Fibroblast of the aortic adventitia (primary cell): ENCODE data around the gene SNX17. TPM values are rescaled to one million over a fixed set of nuclear protein-coding genes. Genes with fewer than 3 reads are reported as not detected.

Source experiments
- DNase-seq: peaks from one replicate; pipeline ENCODE4 v3.0.0-alpha.2; 2010; ENCODE audit warnings: low read depth
- H3K4me3 ChIP-seq: 2 replicates; pipeline ENCODE4 v1.5.1; 2011; ENCODE audit warnings: low read depth, mild to moderate bottlenecking, control low read depth, low read length, moderate library complexity
- total RNA-seq: library from RNA; depleted of rRNA; stranded (reverse); fragments of >200 nt; gene quantifications from 2 replicates; pipeline ENCODE4 v1.2.3, GENCODE V29; 2012; ENCODE audit warnings: low replicate concordance
- TF ChIP-seq, protein P1 (sequence below): IDR thresholded peaks from 2 replicates; pipeline ENCODE4 v1.5.1; 2011; ENCODE audit warnings: mild to moderate bottlenecking, low read length, control low read depth, inconsistent platforms; ENCODE audit not compliant: insufficient read depth

SNX17 gene
- total RNA-seq, 1 donor, result 125 TPM

DNA sequence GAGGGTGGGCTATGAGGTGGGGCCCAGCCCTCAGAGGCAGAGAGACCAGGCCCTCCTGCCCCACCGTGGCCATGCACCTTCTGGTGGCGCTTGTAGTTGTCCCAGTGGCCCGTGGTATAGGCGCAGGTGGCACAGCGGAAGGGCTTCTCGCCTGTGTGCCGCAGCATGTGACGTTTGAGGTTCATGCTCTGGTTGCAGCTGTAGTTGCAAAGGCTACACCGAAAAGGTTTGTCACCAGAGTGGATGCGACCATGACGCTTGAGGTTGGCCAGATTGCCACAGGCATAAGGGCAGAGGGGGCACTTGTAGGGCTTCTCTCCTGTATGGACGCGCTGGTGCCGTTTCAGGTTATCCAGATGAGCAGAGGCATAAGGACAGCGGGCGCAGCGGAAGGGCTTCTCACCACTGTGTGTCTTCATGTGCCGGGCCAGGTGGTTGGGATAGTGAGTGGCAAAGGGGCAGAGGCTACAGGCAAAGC lies 7.2 kb downstream of the SNX17 start:
- DNase-seq, result no peak
- TF ChIP-seq, protein P1, sequence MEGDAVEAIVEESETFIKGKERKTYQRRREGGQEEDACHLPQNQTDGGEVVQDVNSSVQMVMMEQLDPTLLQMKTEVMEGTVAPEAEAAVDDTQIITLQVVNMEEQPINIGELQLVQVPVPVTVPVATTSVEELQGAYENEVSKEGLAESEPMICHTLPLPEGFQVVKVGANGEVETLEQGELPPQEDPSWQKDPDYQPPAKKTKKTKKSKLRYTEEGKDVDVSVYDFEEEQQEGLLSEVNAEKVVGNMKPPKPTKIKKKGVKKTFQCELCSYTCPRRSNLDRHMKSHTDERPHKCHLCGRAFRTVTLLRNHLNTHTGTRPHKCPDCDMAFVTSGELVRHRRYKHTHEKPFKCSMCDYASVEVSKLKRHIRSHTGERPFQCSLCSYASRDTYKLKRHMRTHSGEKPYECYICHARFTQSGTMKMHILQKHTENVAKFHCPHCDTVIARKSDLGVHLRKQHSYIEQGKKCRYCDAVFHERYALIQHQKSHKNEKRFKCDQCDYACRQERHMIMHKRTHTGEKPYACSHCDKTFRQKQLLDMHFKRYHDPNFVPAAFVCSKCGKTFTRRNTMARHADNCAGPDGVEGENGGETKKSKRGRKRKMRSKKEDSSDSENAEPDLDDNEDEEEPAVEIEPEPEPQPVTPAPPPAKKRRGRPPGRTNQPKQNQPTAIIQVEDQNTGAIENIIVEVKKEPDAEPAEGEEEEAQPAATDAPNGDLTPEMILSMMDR, result no peak
- no peak overlapping the region for H3K4me3 ChIP-seq

DNA sequence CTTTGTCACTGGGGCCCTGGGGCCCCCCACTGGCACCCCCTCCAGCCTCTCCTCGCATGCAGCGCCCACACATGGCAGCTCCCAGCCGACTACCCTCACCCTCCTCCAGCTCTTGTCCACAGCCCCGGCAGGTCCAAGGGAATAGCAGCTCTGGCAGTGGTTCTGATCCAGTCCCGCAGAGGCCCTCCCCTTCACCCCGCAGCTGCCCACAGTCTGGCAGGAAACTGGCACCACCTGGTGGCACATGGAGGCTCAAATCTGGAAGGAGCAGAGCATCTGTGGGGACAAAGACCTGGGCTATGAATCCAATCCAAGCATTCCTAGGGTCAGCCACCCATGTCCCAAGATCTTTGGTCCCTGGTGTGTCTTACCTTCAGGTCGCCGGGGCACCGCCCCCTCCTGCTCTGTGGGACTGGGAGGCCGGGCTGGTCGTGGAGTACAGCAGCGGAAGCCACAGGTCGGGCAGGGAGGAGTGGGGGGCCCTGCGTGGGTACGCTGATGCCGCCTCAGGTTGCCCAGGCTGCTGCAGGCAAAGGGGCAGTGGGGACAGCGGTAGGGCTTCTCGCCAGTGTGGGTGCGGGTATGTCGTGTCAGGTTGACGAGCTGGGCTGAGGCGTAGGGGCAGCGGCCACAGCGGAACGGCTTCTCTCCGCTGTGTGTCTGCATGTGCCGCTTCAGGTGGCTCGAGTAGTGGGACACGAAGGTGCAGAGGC lies 7.8 kb downstream of the SNX17 start:
- TF ChIP-seq, protein P1, result no peak
- no peak overlapping the region for H3K4me3 ChIP-seq
- DNase-seq, result no peak

DNA sequence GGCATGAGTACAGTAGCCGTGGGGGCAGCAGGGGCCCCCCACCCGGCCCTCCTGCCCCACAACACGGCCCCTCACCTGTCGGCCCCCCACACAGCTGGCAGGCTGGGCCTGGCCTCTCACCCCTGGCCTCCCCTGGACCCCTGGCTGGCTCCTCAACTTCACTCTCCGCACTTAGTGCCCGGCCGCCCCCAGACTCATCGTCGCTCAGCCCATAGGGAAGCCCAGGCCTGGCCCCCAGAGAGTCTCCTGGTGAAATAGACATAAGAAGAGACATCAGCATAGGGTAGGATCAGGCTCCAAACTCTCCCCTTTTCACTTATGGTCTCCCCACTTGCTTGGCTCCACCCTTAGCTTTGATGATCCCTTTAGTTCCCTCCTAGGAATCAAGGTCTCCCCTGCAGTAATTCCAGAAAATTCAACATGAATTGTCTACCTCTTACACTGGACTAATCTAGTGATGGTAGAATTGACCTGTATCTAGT lies 8.4 kb downstream of the SNX17 start:
- peak overlapping the region; percentile 88 for H3K4me3 ChIP-seq
- no peak for DNase-seq
- TF ChIP-seq, protein P1, result no peak

DNA sequence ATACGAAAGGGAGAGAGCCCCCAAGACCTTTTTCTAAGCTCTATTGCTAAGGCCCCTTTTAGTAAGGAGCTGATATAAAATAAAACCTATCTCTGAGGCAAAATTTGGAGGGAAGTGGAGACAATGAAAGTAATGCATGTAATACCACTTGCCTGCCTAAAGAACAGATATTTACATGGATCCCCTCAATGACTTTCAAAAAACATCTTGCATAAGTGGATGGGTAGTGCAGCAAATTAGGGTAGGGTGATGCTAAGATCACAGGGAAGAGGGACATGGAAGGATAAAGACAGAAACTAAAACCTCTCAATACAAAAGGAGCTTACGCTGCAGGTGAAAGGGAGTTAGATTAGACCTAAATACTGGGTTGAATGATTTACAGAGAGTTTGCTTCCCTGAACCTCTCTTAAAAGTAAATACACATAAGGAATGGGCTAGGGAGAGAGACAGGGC lies 9.0 kb downstream of the SNX17 start:
- DNase-seq, result peak; percentile 25
- TF ChIP-seq, protein P1, result no peak
- H3K4me3 ChIP-seq, result peak overlapping the region; percentile 88

DNA sequence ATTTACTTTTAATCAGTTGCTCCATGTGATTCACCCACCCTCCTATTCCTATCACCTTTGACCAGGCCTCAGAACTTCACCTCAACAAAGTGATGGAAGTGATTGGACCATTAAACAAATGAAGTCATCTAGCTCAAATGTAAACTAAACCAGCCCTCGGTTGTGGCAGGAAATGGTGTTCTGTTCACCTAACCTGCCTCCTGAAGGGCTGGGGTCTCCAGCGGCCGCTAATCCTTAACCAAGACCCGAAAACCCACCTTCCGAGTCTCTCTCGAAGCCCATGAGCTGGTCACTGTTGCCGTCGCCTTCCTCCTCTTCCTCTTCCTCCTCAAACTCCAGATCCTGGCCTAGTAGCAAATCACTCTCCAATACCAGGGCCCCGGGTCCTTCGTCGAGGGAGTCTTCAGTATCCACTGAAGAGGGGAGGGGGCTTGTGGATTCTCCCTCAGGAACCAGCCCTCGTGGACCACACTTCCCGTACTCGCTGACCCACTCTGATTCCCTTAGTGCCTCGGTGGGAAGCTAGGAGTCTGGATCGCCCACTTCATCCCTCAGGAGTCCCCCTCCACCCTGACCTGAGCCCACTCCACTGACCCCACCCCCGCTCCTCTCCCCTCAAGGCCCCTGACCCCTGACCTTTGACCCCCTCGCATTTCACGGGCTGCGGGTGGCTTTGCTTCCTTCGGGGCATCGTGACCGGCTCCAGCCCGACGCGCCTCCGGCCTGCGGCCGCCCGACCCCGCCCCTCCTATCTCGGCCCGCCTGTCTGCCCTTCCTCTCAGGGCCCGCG lies 9.6 kb downstream of the SNX17 start:
- TF ChIP-seq, protein P1, result no peak
- peak overlapping the region; percentile 88 for H3K4me3 ChIP-seq
- DNase-seq, result peak; percentile 35

DNA sequence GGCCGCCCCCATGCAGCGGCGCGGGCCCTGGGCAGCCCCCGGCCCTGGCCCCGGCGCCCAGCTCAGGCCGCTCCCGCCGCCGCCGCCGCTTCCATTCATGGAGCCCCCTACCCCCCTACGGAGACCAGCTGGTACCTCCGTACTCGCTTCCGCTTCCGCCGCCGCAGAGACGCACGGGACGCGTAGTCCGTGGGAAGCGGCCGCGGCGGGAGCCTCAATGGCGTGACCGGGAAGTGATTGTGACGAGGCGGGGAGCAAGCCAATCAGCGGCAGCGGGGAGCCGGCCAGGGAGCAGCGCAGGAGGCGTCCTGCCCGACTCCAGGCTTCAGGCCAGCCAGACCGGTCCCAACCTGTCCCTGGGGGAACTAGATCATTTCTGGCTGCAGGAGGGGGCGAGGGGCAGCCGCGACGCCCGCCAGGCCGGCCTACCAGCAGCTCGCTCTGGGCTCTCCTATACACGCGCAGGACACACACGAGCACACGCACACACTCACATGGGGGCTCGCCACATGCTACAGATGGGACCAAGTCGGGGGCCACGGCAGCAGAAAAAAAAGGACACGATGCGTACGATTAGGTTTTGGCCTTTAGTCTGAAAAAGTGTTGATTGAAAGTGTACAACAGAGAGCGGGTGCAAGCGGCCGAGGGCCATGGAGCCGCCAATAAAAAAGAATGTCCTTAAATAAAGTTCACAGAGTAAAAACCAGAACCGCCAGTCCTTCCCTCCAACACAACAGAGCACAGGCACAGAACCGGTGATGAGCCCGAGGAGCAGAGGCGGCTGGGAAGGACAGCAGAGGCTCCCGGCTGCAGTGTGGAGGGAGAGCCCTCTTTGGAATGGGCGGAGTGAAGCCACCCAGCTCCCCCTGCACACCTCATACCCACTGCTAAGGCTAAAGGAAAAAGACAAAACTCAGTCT lies 10.5 kb downstream of the SNX17 start, which contains the start of gene ZNF513:
TSS of gene ZNF513 (minus strand) at position 109 of the 920 bp plus-strand sequence. CDS start 208 bp downstream, outside the sequence.
- H3K4me3 ChIP-seq, result peak within 1 kb of the TSS; percentile 88
- TF ChIP-seq, protein P1, result no peak
- peak; percentile 93 for DNase-seq
